Activated CD4-positive, alpha-beta T cell treated with anti-CD3 and anti-CD28 coated beads for 1 hour (primary cell): ENCODE measurements around the gene DESI1.
"Not testable (repeated sequence)": the region's sequence is repeated elsewhere in the genome, so short reads cannot be mapped to it uniquely, and the experiment has no call there.

Experiments
- DNase-seq: peaks from one replicate; pipeline ENCODE4 v3.0.0-alpha.2; 2020

Gene DESI1

DNA sequence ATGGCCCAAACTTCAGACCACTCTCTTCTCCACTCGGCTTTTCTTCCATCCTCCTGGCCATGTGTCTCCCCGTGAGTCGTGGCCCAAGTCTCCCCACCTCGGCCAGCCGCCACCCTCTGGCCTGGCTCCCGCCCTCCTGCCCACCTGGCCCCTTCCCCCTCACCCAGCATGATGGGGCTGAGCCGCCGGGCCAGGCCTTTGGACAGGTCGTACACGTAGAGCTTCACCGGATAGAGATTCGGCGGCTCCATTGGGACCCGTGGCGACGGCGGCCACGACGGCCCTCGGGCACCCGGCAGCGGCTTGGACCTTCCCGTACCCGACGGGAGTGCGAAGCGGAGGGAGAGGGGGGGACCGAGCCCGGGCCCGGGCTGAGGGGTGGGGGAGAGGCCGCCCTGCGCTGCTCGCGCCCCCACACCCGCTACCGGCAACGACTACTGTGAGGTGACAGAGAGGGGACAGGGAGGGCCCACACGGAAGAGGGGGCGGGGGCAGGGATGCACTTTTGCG, at the start of gene DESI1:
TSS of gene DESI1 (minus strand) at position 455 of the 510 bp plus-strand sequence. CDS start at position 251, 204 bp downstream.
- DNase-seq, result no peak

DNA sequence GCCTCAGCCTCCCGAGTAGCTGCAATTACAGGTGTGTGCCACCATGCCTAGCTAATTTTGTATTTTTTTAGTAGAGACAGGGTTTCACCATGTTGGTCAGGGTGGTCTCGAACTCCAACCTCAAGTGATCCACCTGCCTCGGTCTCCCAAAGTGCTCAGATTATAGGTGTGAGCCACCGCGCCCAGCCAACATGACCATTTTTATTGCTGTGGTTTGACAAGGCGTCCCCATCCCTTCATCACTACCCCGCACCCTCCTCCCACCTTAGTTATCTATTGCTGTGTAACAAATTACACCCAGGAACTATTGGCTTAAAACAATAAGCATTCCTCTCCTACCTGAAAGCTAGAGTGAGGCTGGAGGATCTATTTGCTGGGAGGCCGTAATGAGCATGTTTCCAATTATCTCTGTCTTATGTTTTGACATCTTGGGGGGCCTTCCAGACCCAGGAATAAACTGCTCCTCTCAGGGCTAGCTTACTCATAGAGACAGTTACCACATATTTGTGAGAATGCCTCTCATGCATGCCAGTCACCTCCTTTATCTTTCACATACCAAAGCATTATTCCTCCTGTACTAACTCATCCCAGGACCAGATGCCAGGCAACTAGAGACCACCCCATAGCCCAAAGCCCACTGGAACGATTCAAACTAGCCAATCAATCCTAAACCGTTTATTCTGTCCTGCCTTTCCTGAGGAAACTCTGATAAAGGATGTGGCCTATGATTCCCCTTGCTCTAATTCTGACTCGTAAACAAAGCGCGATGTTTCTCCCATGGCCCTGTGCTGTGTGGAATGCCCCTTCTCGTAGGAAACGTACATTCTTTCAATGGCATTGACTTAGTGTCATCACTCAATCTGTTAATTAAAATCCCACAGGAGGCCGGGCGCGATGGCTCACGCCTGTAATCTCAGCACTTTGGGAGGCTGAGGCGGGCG, 48.4 kb upstream of the DESI1 start:
- DNase-seq, result no peak

GRCh38 chr22:41664951-41665350, 44.1 kb upstream of the DESI1 start:
- DNase-seq, result no peak

- no peak for DNase-seq
Observed at GRCh38 chr22:41664490-41664889, 43.6 kb upstream of the DESI1 start.

GRCh38 chr22:41663594-41663993, 42.8 kb upstream of the DESI1 start:
- DNase-seq, result not testable (repeated sequence)

DNA sequence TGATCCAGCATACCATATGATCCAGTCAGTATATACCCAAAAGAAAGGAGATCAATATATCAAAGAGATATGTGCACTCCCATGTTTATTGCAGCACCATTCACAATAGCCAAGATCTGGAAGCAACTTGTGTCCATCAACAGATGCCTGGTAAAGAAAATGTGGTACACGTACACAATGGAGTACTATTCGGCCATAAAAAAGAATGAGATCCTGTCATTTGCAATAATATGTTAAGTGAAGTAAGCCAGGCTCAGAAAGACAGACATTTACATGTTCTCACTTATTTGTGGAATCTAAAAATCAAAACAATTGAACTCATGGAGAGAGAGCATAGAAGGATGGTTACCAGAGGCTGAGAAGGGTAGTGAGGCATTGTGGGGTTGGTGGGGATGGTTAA, 40.9 kb upstream of the DESI1 start:
- DNase-seq, result no peak

- DNase-seq, result no peak
Observed at GRCh38 chr22:41661088-41661487, 40.2 kb upstream of the DESI1 start.

DNA sequence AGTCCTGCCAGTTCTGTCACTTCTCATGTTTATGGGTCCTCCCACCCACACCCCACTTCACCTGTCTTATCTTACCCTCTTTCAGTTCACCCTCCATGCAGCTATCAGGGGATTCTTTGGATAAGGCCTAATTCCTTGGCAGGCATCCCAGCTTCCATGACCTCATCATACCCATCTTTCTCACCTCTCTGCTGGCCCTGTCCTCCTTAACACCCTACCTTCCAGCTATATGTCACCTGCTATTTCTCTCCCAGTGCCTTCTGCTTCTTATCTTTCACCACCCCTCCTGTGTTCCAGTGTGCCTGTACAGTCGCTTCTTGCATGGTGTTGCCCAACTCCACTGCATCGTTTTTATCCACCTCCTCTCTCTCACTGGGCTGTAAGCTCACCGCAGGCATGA, 39.6 kb upstream of the DESI1 start:
- no peak for DNase-seq

GRCh38 chr22:41659941-41660340, 39.1 kb upstream of the DESI1 start:
- no peak for DNase-seq

DNA sequence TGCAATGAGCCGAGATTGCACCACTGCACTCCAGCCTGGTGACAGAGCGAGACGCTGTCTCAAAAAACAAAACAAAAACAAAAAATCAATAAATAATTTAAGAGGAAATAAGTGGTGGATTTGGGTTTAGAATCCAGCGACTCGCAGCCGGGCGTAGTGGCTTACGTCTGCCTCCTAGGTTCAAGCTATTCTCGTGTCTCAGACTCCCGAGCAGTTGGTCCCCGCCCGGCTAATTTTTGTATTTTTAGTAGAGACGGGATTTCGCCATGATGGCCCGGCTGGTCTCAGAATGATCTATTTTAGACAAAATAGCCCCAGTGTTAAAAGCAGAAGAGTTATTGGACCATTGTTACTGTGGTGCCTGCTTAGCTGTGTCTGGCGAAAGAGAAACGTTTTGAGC, 38.0 kb upstream of the DESI1 start:
- DNase-seq, result no peak

DNA sequence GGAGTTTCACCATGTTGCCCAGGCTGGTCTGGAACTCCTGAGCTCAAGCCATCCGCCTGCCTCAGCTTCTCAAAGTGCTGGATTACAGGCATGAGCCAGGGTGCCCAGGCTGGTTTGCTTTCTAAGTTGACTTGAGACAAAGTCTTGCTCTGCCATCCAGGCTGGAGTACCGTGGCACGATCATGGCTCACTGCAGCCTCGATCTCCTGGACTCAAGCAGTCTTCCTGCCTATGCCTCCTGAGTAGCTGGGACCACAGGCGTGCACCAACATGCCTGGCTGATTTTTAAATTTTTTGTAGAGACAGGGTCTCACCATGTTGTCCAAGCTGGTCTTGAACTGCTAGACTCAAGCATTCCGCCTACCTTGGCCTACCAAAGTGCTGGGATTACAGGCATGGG, 36.9 kb upstream of the DESI1 start:
- no peak for DNase-seq

DNA sequence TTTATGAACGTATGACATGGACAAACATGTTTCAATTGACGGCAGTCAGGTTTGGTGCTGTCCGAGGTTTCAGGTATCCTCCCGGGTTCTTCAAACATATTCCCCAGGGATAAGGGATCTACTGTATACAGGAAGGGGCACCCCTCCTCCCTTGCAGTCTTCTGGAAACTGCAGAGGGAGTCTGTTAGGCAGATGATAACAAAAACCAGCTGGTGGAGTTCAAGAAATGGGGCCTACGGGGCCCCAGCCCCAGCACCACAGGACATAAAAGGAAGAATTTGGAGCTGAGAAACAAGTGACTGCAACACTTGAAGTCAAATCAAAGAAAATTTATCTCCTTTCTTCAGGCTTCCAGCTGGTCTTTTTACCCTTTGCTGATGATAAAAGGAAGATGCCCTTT, 35.7 kb upstream of the DESI1 start:
- no peak for DNase-seq

DNA sequence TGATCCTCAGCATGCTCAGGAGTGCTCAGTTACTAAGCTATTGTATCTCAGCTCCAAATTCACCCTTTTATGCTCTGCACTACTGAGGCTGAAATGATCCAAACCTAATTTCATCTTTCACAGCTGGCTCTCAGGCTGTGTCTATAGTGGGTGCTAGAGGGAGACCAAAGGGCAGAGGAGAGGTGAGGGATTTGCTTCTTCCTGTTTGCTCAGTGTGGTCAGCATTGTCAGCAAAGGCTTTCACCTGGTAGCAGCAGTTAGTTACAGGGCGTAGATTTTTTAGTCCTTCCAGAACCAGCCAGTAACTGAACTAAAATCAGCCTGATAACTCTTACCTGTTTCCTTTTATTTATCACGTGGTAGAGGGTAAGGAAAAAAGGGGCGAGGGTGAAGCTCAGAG, 33.5 kb upstream of the DESI1 start:
- no peak for DNase-seq

DNA sequence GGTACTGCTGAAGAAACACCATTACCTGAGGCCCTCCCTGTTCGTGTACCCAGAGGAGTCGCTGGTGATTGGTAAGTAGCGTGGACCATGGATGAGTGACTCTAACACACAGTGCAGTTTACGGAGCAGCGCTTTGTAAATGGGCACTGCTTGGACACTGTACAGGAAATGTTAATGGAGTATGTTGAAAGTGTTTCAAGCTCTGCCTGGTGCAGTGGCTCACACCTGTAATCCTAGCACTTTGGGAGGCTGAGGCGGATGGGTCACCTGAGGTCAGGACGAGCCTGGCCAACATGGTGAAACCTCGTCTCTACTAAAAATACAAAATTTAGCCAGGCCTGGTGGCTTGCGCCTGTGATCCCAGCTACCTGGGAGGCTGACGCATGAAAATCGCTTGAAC, 30.0 kb upstream of the DESI1 start:
- DNase-seq, result no peak

GRCh38 chr22:41650229-41650628, 29.4 kb upstream of the DESI1 start:
- no peak for DNase-seq

DNA sequence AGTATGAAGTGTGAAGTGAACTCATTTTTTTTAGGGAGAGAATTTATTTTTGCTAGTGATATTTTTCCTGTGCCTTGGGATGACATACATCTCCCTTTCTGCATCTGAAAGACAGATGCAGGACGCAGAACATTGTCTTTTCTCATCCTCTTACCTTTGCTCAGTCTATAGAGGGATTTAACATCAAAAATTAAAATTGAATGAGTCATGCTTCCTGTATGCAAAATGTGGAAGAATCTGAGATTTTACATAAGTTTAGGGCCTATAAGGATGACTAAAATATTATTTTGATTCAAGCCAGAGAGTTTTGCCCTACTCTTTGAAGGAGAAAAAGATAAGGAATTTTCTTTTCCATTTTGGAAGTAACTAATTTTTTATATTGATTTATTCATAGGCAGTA, 27.6 kb upstream of the DESI1 start:
- no peak for DNase-seq

DNA sequence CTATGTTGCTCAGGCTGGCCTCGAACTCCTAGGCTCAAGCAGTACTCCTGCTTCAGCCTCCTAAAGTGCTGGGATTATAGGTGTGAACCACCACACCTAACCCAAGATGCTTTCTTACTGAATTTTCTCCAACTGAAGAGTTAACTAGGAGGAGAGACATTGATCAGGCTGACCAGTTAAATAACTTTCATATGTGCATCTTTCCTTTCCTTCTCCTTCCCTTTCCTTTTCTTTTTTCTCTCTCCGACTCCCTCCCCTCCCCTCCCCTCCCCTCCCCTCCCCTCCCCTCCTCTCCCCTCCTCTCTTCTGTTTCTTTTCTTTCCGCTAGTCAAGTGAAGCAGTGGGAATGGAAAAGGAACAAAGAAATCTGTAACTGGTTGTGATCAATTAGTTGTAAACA, 26.9 kb upstream of the DESI1 start:
- no peak for DNase-seq

DNA sequence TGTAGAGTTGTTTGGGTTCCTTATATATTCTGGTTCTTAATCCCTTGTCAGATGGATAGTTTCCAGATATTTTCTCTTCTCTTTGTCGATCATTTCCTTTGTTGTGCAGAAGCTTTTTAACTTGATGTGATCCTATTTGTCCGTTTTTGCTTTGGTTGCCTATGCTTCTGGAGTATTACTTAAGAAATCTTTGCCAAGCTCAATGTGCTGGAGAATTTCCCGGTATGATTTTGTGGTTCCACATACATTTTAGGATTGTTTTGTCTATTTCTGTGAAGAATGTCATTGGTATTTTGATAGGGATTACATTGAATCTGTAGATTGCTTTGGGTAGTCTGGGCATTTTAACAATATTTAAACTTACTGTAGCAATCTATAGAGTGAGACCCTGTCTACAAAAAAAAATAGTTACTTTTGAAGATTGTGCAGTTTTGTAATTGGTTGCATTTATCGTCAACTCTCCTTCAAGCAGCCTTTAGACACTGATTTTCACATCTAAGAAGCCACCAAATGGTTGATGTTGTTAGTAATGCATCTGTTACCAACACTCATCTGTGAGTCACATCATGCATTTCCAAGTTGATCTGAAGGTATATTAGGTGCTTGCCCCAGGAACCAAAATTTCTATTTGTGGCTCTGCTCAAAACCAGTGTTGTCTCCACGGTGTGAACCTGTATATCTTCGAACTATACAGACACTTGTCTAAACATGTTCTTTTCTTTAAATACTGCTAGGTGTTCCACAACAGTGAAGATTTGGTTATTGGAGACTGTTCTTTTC, 21.7 kb upstream of the DESI1 start:
- no peak for DNase-seq

- no peak for DNase-seq
Observed at GRCh38 chr22:41641854-41642253, 21.0 kb upstream of the DESI1 start.

- DNase-seq, result no peak
Observed at GRCh38 chr22:41638748-41639147, 17.9 kb upstream of the DESI1 start.

- DNase-seq, result no peak
Observed at GRCh38 chr22:41638124-41638523, 17.3 kb upstream of the DESI1 start.

DNA sequence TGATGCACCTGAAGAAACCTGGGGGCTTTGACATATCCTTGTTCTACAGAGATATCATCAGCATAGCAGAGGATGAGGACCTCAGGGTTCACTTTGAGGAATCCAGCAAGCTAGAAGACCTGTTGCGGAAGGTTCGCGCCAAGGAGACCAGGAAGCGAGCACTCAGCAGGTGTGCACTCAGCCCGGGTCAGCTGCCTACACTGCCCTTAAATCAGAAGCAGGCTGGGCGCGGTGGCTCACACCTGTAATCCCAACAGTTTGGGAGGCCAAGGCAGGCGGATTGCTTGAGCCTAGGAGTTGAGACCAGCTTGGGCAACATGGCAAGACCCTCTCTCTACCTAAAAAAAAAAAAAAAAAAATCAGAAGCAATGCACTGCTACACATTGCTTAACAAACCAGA, 16.8 kb upstream of the DESI1 start:
- not testable (repeated sequence) for DNase-seq

DNA sequence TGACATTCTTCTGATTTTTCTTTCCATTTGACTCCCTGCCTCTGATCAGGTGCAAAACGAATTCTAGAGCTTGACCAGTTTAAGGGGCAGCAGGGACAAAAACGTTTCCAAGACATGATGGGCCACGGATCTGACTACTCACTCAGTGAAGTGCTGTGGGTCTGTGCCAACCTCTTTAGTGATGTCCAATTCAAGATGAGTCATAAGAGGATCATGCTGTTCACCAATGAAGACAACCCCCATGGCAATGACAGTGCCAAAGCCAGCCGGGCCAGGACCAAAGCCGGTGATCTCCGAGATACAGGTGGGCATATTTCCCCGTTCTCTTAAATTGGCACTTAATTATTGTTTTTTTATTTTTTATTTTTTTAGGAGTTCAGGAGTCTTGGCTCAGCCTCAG, 15.6 kb upstream of the DESI1 start:
- no peak for DNase-seq

DNA sequence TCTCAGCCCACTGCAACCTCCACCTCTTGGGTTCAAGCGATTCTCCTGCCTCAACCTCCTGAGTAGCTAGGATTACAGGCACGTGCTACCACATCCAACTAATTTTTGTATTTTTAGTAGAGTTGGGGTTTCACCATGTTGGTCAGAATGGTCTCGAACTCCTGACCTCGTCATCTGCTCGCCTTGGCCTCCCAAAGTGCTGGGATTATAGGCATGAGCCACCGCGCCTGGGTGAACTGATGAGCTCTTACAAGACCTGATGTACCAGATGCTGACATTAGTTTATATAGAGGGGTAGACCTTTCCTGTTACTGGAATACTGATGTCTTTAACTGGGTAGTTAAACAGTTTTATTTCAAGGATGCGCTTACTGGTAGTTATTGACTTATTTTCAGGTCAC, 13.8 kb upstream of the DESI1 start:
- not testable (repeated sequence) for DNase-seq
